Measurements from ENCODE around the gene ATP11A.

ATP11A gene

GRCh38 chr13:112905619-112905989, 215.8 kb downstream of the ATP11A start:
- no peak overlapping the region for H3K27ac ChIP-seq
- no peak for TF ChIP-seq CTCF (IDR thresholded peaks at IDR 0.05; ENCODE audit: low read depth, low read length, missing control alignments)
- in situ Hi-C loops (cut with HindIII; ENCODE audit: low pct_ligation_motif_present, low sequenced_read_pairs): no loop called here
- peaks cover 13% of the 10 kb centered on the region for H3K27me3 ChIP-seq (replicated peaks)
- H3K36me3 ChIP-seq (replicated peaks): no peaks in the 10 kb centered on the region
- no peak for DNase-seq
- H3K4me3 ChIP-seq (ENCODE audit: low read depth, low read length): no peak overlapping the region

GRCh38 chr13:112905990-112906641, 216.3 kb downstream of the ATP11A start:
- Histone ChIP-seq H3K27ac (no peak overlapping the region), H3K36me3 (replicated peaks) (no peaks in the 10 kb centered on the region), H3K4me3 (ENCODE audit: low read depth, low read length) (no peak overlapping the region), H3K27me3 (replicated peaks) (peaks cover 10% of the 10 kb centered on the region)
- in situ Hi-C loops (cut with HindIII; ENCODE audit: low pct_ligation_motif_present, low sequenced_read_pairs): no loop called here
- no peak for DNase-seq
- no peak for TF ChIP-seq CTCF (IDR thresholded peaks at IDR 0.05; ENCODE audit: low read depth, low read length, missing control alignments)

- TF ChIP-seq CTCF (IDR thresholded peaks at IDR 0.05; ENCODE audit: low read depth, low read length, missing control alignments): no peak
- Histone ChIP-seq H3K36me3 (replicated peaks) (no peaks in the 10 kb centered on the region), H3K4me3 (ENCODE audit: low read depth, low read length) (no peak overlapping the region), H3K27me3 (replicated peaks) (no peaks in the 10 kb centered on the region), H3K27ac (no peak overlapping the region)
- DNase-seq: no peak
- in situ Hi-C loops (cut with HindIII; ENCODE audit: low pct_ligation_motif_present, low sequenced_read_pairs): no loop called here
Measured at GRCh38 chr13:112907286-112907685, 217.4 kb downstream of the ATP11A start.

- Histone ChIP-seq H3K27me3 (replicated peaks) (no peaks in the 10 kb centered on the region), H3K27ac (no peak overlapping the region)
Measured at GRCh38 chr13:112907871-112908331, 218.1 kb downstream of the ATP11A start.

GRCh38 chr13:112908342-112908741, 218.5 kb downstream of the ATP11A start:
- Histone ChIP-seq H3K27me3 (replicated peaks) (no peaks in the 10 kb centered on the region), H3K36me3 (replicated peaks) (no peaks in the 10 kb centered on the region), H3K27ac (no peak overlapping the region), H3K4me3 (ENCODE audit: low read depth, low read length) (no peak overlapping the region)
- in situ Hi-C loops (cut with HindIII; ENCODE audit: low pct_ligation_motif_present, low sequenced_read_pairs): no loop called here
- no peak for DNase-seq
- TF ChIP-seq CTCF (IDR thresholded peaks at IDR 0.05; ENCODE audit: low read depth, low read length, missing control alignments): no peak

More at GRCh38 chr13:112907871-112908331, 218.1 kb downstream of the ATP11A start:
- Histone ChIP-seq H3K4me3 (ENCODE audit: low read depth, low read length) (no peak overlapping the region), H3K36me3 (replicated peaks) (no peaks in the 10 kb centered on the region)
- in situ Hi-C loops (cut with HindIII; ENCODE audit: low pct_ligation_motif_present, low sequenced_read_pairs): no loop called here
- DNase-seq: no peak
- no peak for TF ChIP-seq CTCF (IDR thresholded peaks at IDR 0.05; ENCODE audit: low read depth, low read length, missing control alignments)

GRCh38 chr13:112910016-112910415, 220.2 kb downstream of the ATP11A start:
- H3K36me3 ChIP-seq (replicated peaks): no peaks in the 10 kb centered on the region
- TF ChIP-seq CTCF (IDR thresholded peaks at IDR 0.05; ENCODE audit: low read depth, low read length, missing control alignments): no peak
- in situ Hi-C loops (cut with HindIII; ENCODE audit: low pct_ligation_motif_present, low sequenced_read_pairs): no loop called here
- no peak overlapping the region for H3K27ac ChIP-seq
- DNase-seq: no peak
- H3K27me3 ChIP-seq (replicated peaks): peaks cover 3% of the 10 kb centered on the region
- H3K4me3 ChIP-seq (ENCODE audit: low read depth, low read length): no peak overlapping the region

All from brain microvascular endothelial cell (primary cell).